Upper lobe of left lung (tissue), 6 donors: ENCODE measurements around the gene MATCAP1. TPM values are rescaled to one million over a fixed set of nuclear protein-coding genes. Genes with fewer than 3 reads are reported as not detected.

Source experiments
- ATAC-seq, 2 donors: fragments of 200-7000 bp; cut with Tn5 transposase; one replicate each; pipeline ENCODE4 v1.9.1; 2022; ENCODE audit warnings: mild to moderate bottlenecking in 2 of 2, moderate library complexity in 2 of 2; ENCODE audit not compliant: low FRiP score in 2 of 2
- DNase-seq, 2 donors: peaks; one replicate each; pipeline ENCODE4 v3.0.0-alpha.2; 2019 to 2020
- H3K27ac ChIP-seq, 4 donors: fragments of 200-600 bp; sonication (generic); one replicate each; pipeline ENCODE4 v1.5.1; 2016 to 2019
- H3K27me3 ChIP-seq, 4 donors: fragments of 200-600 bp; sonication (generic); one replicate each; pipeline ENCODE4 v1.5.1; 2017 to 2019
- H3K36me3 ChIP-seq, 4 donors: fragments of 200-600 bp; sonication (generic); one replicate each; pipeline ENCODE4 v1.5.1; 2016 to 2019
- H3K4me1 ChIP-seq, 4 donors: fragments of 200-600 bp; sonication (generic); one replicate each; pipeline ENCODE4 v1.5.1; 2018 to 2019
- H3K4me3 ChIP-seq, 4 donors: fragments of 200-600 bp; sonication (generic); one replicate each; pipeline ENCODE4 v1.5.1; 2017 to 2019; ENCODE audit warnings: mild to moderate bottlenecking in 2 of 4, moderate library complexity in 1 of 4
- H3K9me3 ChIP-seq, 4 donors: fragments of 200-600 bp; sonication (generic); one replicate each; pipeline ENCODE4 v1.5.1; 2018 to 2019
- CTCF ChIP-seq, 6 experiments: fragments of 450-650 bp in 4 of 6; fragments of 200-600 bp in 2 of 6; sonication (generic) in 2 of 6; IDR thresholded peaks; one replicate each; pipeline ENCODE4 v1.5.1; 2016 to 2019; ENCODE audit warnings: antibody characterized with exemption in 6 of 6
- EP300 ChIP-seq, 4 donors: sonication (generic); formaldehyde crosslinking; IDR thresholded peaks; one replicate each; pipeline ENCODE4 v1.5.1; 2017; ENCODE audit warnings: antibody characterized with exemption in 4 of 4, control low read depth in 2 of 4
- POLR2A ChIP-seq, 4 donors: fragments of 450-650 bp; IDR thresholded peaks; one replicate each; pipeline ENCODE4 v1.5.1; 2016 to 2017; ENCODE audit warnings: antibody characterized with exemption in 4 of 4, mild to moderate bottlenecking in 2 of 4
- POLR2AphosphoS5 ChIP-seq, 2 donors: sonication (generic); formaldehyde crosslinking; IDR thresholded peaks; one replicate each; pipeline ENCODE4 v1.5.1; 2017; ENCODE audit warnings: antibody characterized with exemption in 2 of 2
- WGBS, 2 donors: methylation state at CpG; one replicate each; pipeline ENCODE4 v1.1.5; 2017 to 2018; 5-methylcytosine and 5-hydroxymethylcytosine counted together
- total RNA-seq, 6 donors: library from RNA; depleted of rRNA in 4 of 6; stranded (reverse); fragments of >200 nt in 4 of 6; gene quantifications; one replicate each; pipeline versions ENCODE4 v1.1.0 to v1.2.1, GENCODE V29; 2016 to 2021
- donor health status: DM: no; HTN: no; CAD: no; lungs with moderate emphysema.
- donor health status: DM: no; HTN: yes; CAD: no; lungs with severe emphysema.

MATCAP1 gene
- total RNA-seq, 6 donors from 2014 or later: 9.1 to 147 (median 31.1) TPM

- 90 to 100% methylated on average over 2 of the region's 2 CpGs for WGBS, 2 donors
- H3K27ac ChIP-seq: no peak overlapping the region
- peaks cover 41 to 87% (median 84%) of the 10 kb centered on the region in 4 donors for H3K36me3 ChIP-seq
- H3K27me3 ChIP-seq: peaks cover 0 to under 1% (median 0%) of the 10 kb centered on the region in 4 donors
- no peaks in the 10 kb centered on the region for H3K9me3 ChIP-seq
- H3K4me1 ChIP-seq: peaks cover 1 to 10% (median 3%) of the 10 kb centered on the region in 4 donors
- DNase-seq: no peak
- no peak overlapping the region for H3K4me3 ChIP-seq
- no peak for TF ChIP-seq CTCF (IDR thresholded peaks at IDR 0.05)
- TF ChIP-seq POLR2AphosphoS5 (IDR thresholded peaks at IDR 0.05): no peak
- TF ChIP-seq POLR2A (IDR thresholded peaks at IDR 0.05): no peak
- TF ChIP-seq EP300 (IDR thresholded peaks at IDR 0.05): no peak
- no peak for ATAC-seq
These were observed 38.8 kb downstream of the MATCAP1 start for GRCh38 chr16:67144943-67145342.

- WGBS, 2 donors: 91% methylated on average over 9 of the region's 9 CpGs; no CpG with 5 or more reads in 1 of the 2 donors
- Histone ChIP-seq H3K4me3 (no peak overlapping the region), H3K9me3 (no peaks in the 10 kb centered on the region), H3K27me3 (no peaks in the 10 kb centered on the region), H3K4me1 (no peaks in the 10 kb centered on the region), H3K27ac (no peak overlapping the region), H3K36me3 (peaks cover 42 to 93% (median 89%) of the 10 kb centered on the region in 4 donors)
- TF ChIP-seq POLR2AphosphoS5 (IDR thresholded peaks at IDR 0.05) (no peak), POLR2A (IDR thresholded peaks at IDR 0.05) (no peak), EP300 (IDR thresholded peaks at IDR 0.05) (no peak), CTCF (IDR thresholded peaks at IDR 0.05) (no peak)
- ATAC-seq: no peak
- DNase-seq: peak in 1 of 2 donors; percentile 54
These were observed 41.4 kb downstream of the MATCAP1 start for GRCh38 chr16:67142342-67142741.

- ATAC-seq (no peak), DNase-seq (peak in 1 of 2 donors; percentile 50)
- no peak for TF ChIP-seq POLR2A (IDR thresholded peaks at IDR 0.05)
- no peak for TF ChIP-seq CTCF (IDR thresholded peaks at IDR 0.05)
- no peak for TF ChIP-seq POLR2AphosphoS5 (IDR thresholded peaks at IDR 0.05)
- no peak for TF ChIP-seq EP300 (IDR thresholded peaks at IDR 0.05)
- H3K27me3 ChIP-seq: no peaks in the 10 kb centered on the region
- WGBS, 2 donors: 94 to 95% methylated on average over 11 to 12 of the region's 13 CpGs
- no peak overlapping the region for H3K27ac ChIP-seq
- H3K4me1 ChIP-seq: no peaks in the 10 kb centered on the region
- H3K4me3 ChIP-seq: no peak overlapping the region
- peaks cover 38 to 93% (median 85%) of the 10 kb centered on the region in 4 donors for H3K36me3 ChIP-seq
- no peaks in the 10 kb centered on the region for H3K9me3 ChIP-seq
These were observed 42.4 kb downstream of the MATCAP1 start for GRCh38 chr16:67141391-67141790.

GRCh38 chr16:67137605-67138004, 46.2 kb downstream of the MATCAP1 start:
- 61 to 62% methylated on average over 3 of the region's 3 CpGs for WGBS, 2 donors
- no peaks in the 10 kb centered on the region for H3K27me3 ChIP-seq
- no peak overlapping the region for H3K27ac ChIP-seq
- H3K4me3 ChIP-seq: no peak overlapping the region
- ATAC-seq (no peak), DNase-seq (no peak)
- H3K4me1 ChIP-seq: no peaks in the 10 kb centered on the region
- peaks cover 36 to 92% (median 81%) of the 10 kb centered on the region in 4 donors for H3K36me3 ChIP-seq
- TF ChIP-seq POLR2AphosphoS5 (IDR thresholded peaks at IDR 0.05) (no peak), POLR2A (IDR thresholded peaks at IDR 0.05) (no peak), CTCF (IDR thresholded peaks at IDR 0.05) (no peak), EP300 (IDR thresholded peaks at IDR 0.05) (no peak)
- no peaks in the 10 kb centered on the region for H3K9me3 ChIP-seq

- Histone ChIP-seq H3K4me1 (no peaks in the 10 kb centered on the region), H3K4me3 (no peak overlapping the region), H3K36me3 (peaks cover 15 to 63% (median 51%) of the 10 kb centered on the region in 4 donors), H3K9me3 (no peaks in the 10 kb centered on the region), H3K27me3 (no peaks in the 10 kb centered on the region), H3K27ac (no peak overlapping the region)
- WGBS, 2 donors: 89 to 97% methylated on average over 3 of the region's 3 CpGs
- ATAC-seq: no peak
- TF ChIP-seq CTCF (IDR thresholded peaks at IDR 0.05) (no peak), POLR2AphosphoS5 (IDR thresholded peaks at IDR 0.05) (no peak), POLR2A (IDR thresholded peaks at IDR 0.05) (no peak), EP300 (IDR thresholded peaks at IDR 0.05) (no peak)
- no peak for DNase-seq
These were observed 54.3 kb downstream of the MATCAP1 start for GRCh38 chr16:67129422-67129821.
